Brain microvascular endothelial cell (primary cell): ENCODE results near the gene MED13L.

Experiments
- DNase-seq: peaks from one replicate; pipeline ENCODE4 v3.0.0-alpha.2; 2020
- H3K27ac ChIP-seq: fragments of 250-450 bp; sonication (Bioruptor Pico); 2 replicates; pipeline ENCODE4 v1.5.1; 2020; ENCODE audit warnings: mild to moderate bottlenecking, moderate library complexity
- H3K27me3 ChIP-seq: fragments of 250-450 bp; sonication (Bioruptor Pico); replicated peaks from 2 replicates; pipeline ENCODE4 v1.5.1; 2020; ENCODE audit warnings: mild to moderate bottlenecking
- H3K36me3 ChIP-seq: fragments of 250-450 bp; sonication (Bioruptor Pico); replicated peaks from 2 replicates; pipeline ENCODE4 v1.5.1; 2020; ENCODE audit warnings: mild to moderate bottlenecking
- H3K4me3 ChIP-seq: 2 replicates; pipeline ENCODE4 v1.5.1; 2011; ENCODE audit warnings: low read depth, mild to moderate bottlenecking, control low read depth, low read length, moderate library complexity
- CTCF ChIP-seq: IDR thresholded peaks from 2 replicates; pipeline ENCODE4 v1.5.1; 2011; ENCODE audit warnings: low read depth, mild to moderate bottlenecking, moderate library complexity, low read length, control low read depth, inconsistent platforms; ENCODE audit errors: missing control alignments
- in situ Hi-C: cut with HindIII; loops from 2 replicates; pipeline ENCODE4 v1.10.0; 2017; ENCODE audit warnings: low sequenced_read_pairs, low pct_ligation_motif_present

MED13L gene

GRCh38 chr12:116122628-116123027, 154.9 kb downstream of the MED13L start:
- Histone ChIP-seq H3K4me3 (no peak overlapping the region), H3K27me3 (no peaks in the 10 kb centered on the region), H3K27ac (no peak overlapping the region), H3K36me3 (no peaks in the 10 kb centered on the region)
- TF ChIP-seq CTCF = no peak
- no peak for DNase-seq
- in situ Hi-C loops = no loop called here

- peak overlapping the region; percentile 3 for H3K27ac ChIP-seq
- H3K36me3 ChIP-seq = no peaks in the 10 kb centered on the region
- peak overlapping the region; percentile 10 for H3K4me3 ChIP-seq
- no peaks in the 10 kb centered on the region for H3K27me3 ChIP-seq
- in situ Hi-C loops = no loop called here
- no peak for TF ChIP-seq CTCF
- DNase-seq = no peak
Measured at GRCh38 chr12:116121453-116121871, 156.0 kb downstream of the MED13L start.

- in situ Hi-C loops = no loop called here
- no peak overlapping the region for H3K27ac ChIP-seq
- H3K36me3 ChIP-seq = no peaks in the 10 kb centered on the region
- no peak for TF ChIP-seq CTCF
- no peaks in the 10 kb centered on the region for H3K27me3 ChIP-seq
- H3K4me3 ChIP-seq = no peak overlapping the region
- no peak for DNase-seq
Measured at GRCh38 chr12:116116650-116117424, 160.7 kb downstream of the MED13L start.

- in situ Hi-C loops = no loop called here
- no peak for DNase-seq
- Histone ChIP-seq H3K36me3 (no peaks in the 10 kb centered on the region), H3K27me3 (no peaks in the 10 kb centered on the region), H3K27ac (no peak overlapping the region), H3K4me3 (no peak overlapping the region)
- no peak for TF ChIP-seq CTCF
Measured at GRCh38 chr12:116113398-116114130, 163.9 kb downstream of the MED13L start.

GRCh38 chr12:116106870-116107269, 170.6 kb downstream of the MED13L start:
- no peak for DNase-seq
- Histone ChIP-seq H3K36me3 (no peaks in the 10 kb centered on the region), H3K27me3 (no peaks in the 10 kb centered on the region), H3K4me3 (no peak overlapping the region), H3K27ac (no peak overlapping the region)
- in situ Hi-C loops = no loop called here
- TF ChIP-seq CTCF = no peak
